ENCODE data around the gene LLGL2.

The LLGL2 gene

DNA sequence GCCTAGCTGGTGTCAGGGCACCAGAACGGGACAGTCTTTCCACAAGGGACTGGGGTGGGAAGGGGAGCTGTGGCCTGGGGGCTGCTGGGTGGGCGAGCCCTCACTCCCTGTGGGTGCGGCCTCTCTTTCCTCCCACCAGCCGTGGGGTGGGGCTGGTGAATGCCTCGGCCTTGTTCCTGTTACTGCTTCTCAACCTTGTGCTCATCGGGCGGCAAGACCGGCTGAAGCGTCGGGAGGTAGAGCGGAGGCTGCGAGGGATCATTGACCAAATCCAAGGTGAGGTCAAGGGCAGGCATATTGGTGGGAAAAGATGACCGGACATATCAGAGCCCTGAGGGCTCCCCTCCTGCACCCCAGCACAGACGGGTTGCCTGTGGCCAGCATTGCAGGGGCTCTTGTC is 39.3 kb upstream of the LLGL2 start:
- no peaks in the 10 kb centered on the region for H3K27me3 ChIP-seq (ENCODE audit: insufficient read depth, low read depth, severe bottlenecking)
- H3K36me3 ChIP-seq: peaks cover 37% of the 10 kb centered on the region
- TF ChIP-seq, protein P1, sequence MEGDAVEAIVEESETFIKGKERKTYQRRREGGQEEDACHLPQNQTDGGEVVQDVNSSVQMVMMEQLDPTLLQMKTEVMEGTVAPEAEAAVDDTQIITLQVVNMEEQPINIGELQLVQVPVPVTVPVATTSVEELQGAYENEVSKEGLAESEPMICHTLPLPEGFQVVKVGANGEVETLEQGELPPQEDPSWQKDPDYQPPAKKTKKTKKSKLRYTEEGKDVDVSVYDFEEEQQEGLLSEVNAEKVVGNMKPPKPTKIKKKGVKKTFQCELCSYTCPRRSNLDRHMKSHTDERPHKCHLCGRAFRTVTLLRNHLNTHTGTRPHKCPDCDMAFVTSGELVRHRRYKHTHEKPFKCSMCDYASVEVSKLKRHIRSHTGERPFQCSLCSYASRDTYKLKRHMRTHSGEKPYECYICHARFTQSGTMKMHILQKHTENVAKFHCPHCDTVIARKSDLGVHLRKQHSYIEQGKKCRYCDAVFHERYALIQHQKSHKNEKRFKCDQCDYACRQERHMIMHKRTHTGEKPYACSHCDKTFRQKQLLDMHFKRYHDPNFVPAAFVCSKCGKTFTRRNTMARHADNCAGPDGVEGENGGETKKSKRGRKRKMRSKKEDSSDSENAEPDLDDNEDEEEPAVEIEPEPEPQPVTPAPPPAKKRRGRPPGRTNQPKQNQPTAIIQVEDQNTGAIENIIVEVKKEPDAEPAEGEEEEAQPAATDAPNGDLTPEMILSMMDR (IDR thresholded peaks at IDR 0.05; ENCODE audit: low read depth, low read length): no peak
- no peak for DNase-seq
- no peak overlapping the region for H3K4me3 ChIP-seq (ENCODE audit: low read depth, low read length)
- H3K9me3 ChIP-seq (ENCODE audit: severe bottlenecking): no peaks in the 10 kb centered on the region
- no peak overlapping the region for H3K27ac ChIP-seq

DNA sequence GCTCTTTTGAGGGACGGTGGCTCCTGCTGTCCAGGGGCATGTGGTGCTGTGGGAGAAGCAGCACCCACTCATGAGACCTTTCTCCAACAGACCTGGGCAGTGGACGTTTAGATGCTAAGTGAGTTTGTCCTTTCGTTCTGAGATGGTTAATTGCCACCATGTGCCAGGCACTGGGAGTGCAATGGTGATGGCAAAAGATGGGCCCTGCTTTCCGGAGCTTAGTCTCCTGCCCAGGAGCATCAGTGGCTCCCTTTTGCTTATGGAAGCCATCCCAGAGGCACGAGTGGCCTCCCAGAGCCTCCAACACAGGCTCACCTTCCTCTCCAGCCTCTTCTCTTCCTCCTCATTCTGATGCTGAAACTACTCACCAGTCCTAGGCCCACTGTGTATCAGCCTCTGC is 38.5 kb upstream of the LLGL2 start:
- peaks cover 45% of the 10 kb centered on the region for H3K36me3 ChIP-seq
- TF ChIP-seq, protein P1 (IDR thresholded peaks at IDR 0.05; ENCODE audit: low read depth, low read length): no peak
- H3K27ac ChIP-seq: no peak overlapping the region
- H3K4me3 ChIP-seq (ENCODE audit: low read depth, low read length): no peak overlapping the region
- H3K27me3 ChIP-seq (ENCODE audit: insufficient read depth, low read depth, severe bottlenecking): no peaks in the 10 kb centered on the region
- no peak for DNase-seq
- no peaks in the 10 kb centered on the region for H3K9me3 ChIP-seq (ENCODE audit: severe bottlenecking)

DNA sequence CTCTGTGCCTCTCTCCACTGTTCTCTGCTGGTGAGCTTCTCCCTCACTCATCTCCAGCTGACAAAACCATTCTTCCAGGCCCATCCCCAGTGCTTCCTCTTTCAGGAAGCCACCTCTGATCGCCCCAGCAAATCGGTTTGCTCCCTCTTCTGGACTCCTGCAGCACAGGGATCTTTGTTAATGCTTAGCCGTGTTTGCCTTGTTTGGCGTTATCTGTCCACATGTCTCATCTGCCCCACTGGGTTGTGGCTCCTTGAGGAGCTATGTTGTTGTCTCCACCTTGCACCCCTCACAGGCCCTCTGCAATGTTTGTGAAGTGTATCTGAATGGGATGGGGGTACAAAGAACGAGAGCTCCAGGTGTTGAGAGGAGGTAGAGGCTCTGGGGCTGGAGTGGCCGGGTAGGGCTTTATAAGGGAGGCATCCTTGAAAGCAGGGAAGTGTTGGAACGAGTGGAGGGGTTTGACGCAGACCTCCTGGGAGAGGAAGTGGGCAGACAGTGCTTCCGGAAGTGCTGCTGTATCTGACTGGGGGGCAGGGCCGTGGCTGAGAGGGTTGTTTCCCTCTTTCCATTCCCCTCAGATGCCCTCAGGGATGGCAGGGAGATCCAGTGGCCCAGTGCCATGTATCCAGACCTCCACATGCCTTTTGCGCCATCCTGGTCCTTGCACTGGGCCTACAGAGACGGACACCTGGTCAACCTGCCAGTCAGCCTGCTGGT is 38.0 kb upstream of the LLGL2 start:
- H3K27ac ChIP-seq: no peak overlapping the region
- H3K4me3 ChIP-seq (ENCODE audit: low read depth, low read length): no peak overlapping the region
- no peaks in the 10 kb centered on the region for H3K9me3 ChIP-seq (ENCODE audit: severe bottlenecking)
- TF ChIP-seq, protein P1 (IDR thresholded peaks at IDR 0.05; ENCODE audit: low read depth, low read length): no peak
- H3K27me3 ChIP-seq (ENCODE audit: insufficient read depth, low read depth, severe bottlenecking): no peaks in the 10 kb centered on the region
- H3K36me3 ChIP-seq: peaks cover 51% of the 10 kb centered on the region
- no peak for DNase-seq

DNA sequence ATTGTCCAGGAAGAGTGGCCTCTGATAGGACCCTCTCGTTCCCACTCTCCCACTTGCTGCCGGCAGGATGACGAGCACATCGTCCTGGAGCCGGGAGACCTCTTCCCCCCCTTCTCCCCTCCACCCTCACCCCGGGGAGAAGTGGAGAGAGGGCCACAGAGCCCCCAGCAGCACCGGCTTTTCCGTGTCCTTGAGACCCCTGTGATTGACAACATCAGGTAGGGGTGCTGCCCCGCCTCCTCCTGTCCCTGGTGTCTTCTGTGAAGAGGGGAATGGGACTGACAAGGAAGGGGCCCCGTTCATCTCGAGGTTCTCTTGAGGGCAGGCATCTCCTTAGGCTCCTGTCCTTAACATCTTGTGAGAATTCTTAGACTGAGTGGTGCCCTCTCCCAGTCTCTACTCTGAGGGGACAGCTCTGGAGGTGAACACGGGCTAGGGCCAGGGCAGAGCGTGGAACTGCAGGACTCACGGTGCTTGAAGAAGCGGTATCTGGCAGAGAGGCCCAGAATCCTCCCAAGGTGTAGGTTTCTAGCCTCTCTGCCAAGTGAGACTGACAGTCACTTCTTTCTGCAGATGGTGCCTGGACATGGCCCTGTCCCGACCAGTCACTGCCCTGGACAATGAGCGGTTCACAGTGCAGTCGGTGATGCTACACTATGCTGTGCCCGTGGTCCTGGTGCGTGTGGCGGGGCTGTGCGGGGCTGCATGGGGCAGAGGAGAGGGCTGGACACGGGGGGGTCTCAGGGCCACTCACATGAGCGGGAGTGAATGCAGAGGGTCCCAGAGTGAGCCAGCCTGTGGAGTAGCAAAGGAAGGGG is 36.6 kb upstream of the LLGL2 start:
- no peaks in the 10 kb centered on the region for H3K27me3 ChIP-seq (ENCODE audit: insufficient read depth, low read depth, severe bottlenecking)
- H3K27ac ChIP-seq: no peak overlapping the region
- TF ChIP-seq, protein P1 (IDR thresholded peaks at IDR 0.05; ENCODE audit: low read depth, low read length): no peak
- no peaks in the 10 kb centered on the region for H3K9me3 ChIP-seq (ENCODE audit: severe bottlenecking)
- DNase-seq: no peak
- peaks cover 59% of the 10 kb centered on the region for H3K36me3 ChIP-seq
- no peak overlapping the region for H3K4me3 ChIP-seq (ENCODE audit: low read depth, low read length)

DNA sequence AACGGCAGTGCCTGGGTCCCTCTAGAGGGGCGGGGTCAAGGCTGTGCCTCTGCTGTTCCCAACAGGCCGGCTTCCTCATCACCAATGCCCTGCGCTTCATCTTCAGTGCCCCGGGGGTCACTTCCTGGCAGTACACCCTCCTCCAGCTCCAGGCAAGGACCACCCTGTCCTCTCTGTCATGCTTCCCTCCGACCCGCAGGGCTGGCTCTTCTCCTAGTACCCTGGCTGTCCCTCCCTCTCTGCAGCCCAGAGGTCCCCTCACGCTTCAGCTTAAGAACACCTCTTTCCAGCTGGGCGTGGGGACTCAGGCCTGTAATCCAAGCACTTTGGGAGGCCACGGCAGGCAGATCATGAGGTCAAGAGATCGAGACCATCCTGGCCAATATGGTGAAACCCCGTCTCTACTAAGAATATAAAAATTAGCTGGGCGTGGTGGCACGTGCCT is 36.0 kb upstream of the LLGL2 start:
- H3K36me3 ChIP-seq: peaks cover 66% of the 10 kb centered on the region

More for the DNA sequence above, 36.0 kb upstream of the LLGL2 start:
- H3K27me3 ChIP-seq (ENCODE audit: insufficient read depth, low read depth, severe bottlenecking): no peaks in the 10 kb centered on the region
- H3K27ac ChIP-seq: no peak overlapping the region
- H3K9me3 ChIP-seq (ENCODE audit: severe bottlenecking): no peaks in the 10 kb centered on the region
- DNase-seq: no peak
- TF ChIP-seq, protein P1 (IDR thresholded peaks at IDR 0.05; ENCODE audit: low read depth, low read length): no peak
- no peak overlapping the region for H3K4me3 ChIP-seq (ENCODE audit: low read depth, low read length)
